WTC11 (cell line): ENCODE data around the gene EME2. TPM values are rescaled to one million over a fixed set of nuclear protein-coding genes. Genes with fewer than 3 reads are reported as not detected.

Experiments
- ATAC-seq: fragments of 200-7000 bp; cut with Tn5 transposase; 2 replicates; pipeline ENCODE4 v1.10.0; 2021; ENCODE audit warnings: mild to moderate bottlenecking, moderate library complexity
- CTCF ChIA-PET: fragments of 300-600 bp; sonication (Branson Sonifier 250); formaldehyde crosslinking; loops from one replicate; lab custom pipeline; 2021; ENCODE audit warnings: antibody characterized with exemption; lab: Charles Lee
- POLR2A ChIA-PET: fragments of 350-600 bp; sonication (Branson Sonifier 250); formaldehyde crosslinking; loops from one replicate; lab custom pipeline; 2021; ENCODE audit warnings: antibody characterized with exemption; lab: Charles Lee
- DNase-seq: peaks from one replicate; pipeline ENCODE4 v3.0.0; 2021; ENCODE audit warnings: low spot score
- H3K27ac Mint-ChIP-seq: 2 replicates; pipeline ENCODE4 v1.8.0; 2021; ENCODE audit warnings: mixed read lengths
- H3K27me3 Mint-ChIP-seq: 2 replicates; pipeline ENCODE4 v1.8.0; 2021; ENCODE audit warnings: low read depth, mild to moderate bottlenecking, moderate library complexity, mixed read lengths
- H3K36me3 Mint-ChIP-seq: 2 replicates; pipeline ENCODE4 v1.8.0; 2021; ENCODE audit warnings: mixed read lengths
- H3K4me1 Mint-ChIP-seq: 2 replicates; pipeline ENCODE4 v1.8.0; 2022; ENCODE audit warnings: mixed read lengths
- H3K4me3 Mint-ChIP-seq: 2 replicates; pipeline ENCODE4 v1.8.0; 2021; ENCODE audit warnings: mild to moderate bottlenecking, moderate library complexity, mixed read lengths
- H3K9me3 Mint-ChIP-seq: 2 replicates; pipeline ENCODE4 v1.8.0; 2021; ENCODE audit warnings: mixed read lengths
- AFF4 ChIP-seq: sonication (generic); formaldehyde crosslinking; IDR thresholded peaks from 2 replicates; pipeline ENCODE4 v1.8.1; 2023; ENCODE audit warnings: mild to moderate bottlenecking, missing genetic modification reagents, borderline replicate concordance
- E2F1 ChIP-seq: sonication (generic); formaldehyde crosslinking; IDR thresholded peaks from 2 replicates; pipeline ENCODE4 v1.8.0; 2022; ENCODE audit warnings: mild to moderate bottlenecking, missing genetic modification reagents
- FOXK1 ChIP-seq: sonication (generic); formaldehyde crosslinking; IDR thresholded peaks from 2 replicates; pipeline ENCODE4 v1.8.0; 2022; ENCODE audit warnings: mild to moderate bottlenecking, moderate library complexity, missing genetic modification reagents
- FOXP1 ChIP-seq: sonication (generic); formaldehyde crosslinking; IDR thresholded peaks from 2 replicates; pipeline ENCODE4 v1.8.0; 2022; ENCODE audit warnings: missing genetic modification reagents, mild to moderate bottlenecking, moderate library complexity, borderline replicate concordance
- HMGA2 ChIP-seq: fragments of 250-450 bp; sonication (Bioruptor Pico); IDR thresholded peaks from 2 replicates; pipeline ENCODE4 v1.4.0; 2021; ENCODE audit warnings: mild to moderate bottlenecking, moderate library complexity
- HMGXB4 ChIP-seq: sonication (generic); formaldehyde crosslinking; IDR thresholded peaks from 2 replicates; pipeline ENCODE4 v1.8.1; 2023; ENCODE audit warnings: mild to moderate bottlenecking, moderate library complexity, missing genetic modification reagents
- JAZF1 ChIP-seq: fragments of 250-450 bp; sonication (Bioruptor Pico); IDR thresholded peaks from 2 replicates; pipeline ENCODE4 v1.9.0; 2021; ENCODE audit warnings: moderate library complexity, mild to moderate bottlenecking, inconsistent platforms
- NFYB ChIP-seq: sonication (generic); formaldehyde crosslinking; conservative IDR thresholded peaks from 2 replicates; pipeline ENCODE4 v1.8.0; 2022; ENCODE audit warnings: low read depth, missing genetic modification reagents
- PRRX2 ChIP-seq: fragments of 250-450 bp; sonication (Bioruptor Pico); IDR thresholded peaks from 2 replicates; pipeline ENCODE4 v1.8.0; 2021; ENCODE audit warnings: mild to moderate bottlenecking
- SMAD3 ChIP-seq: sonication (generic); formaldehyde crosslinking; IDR thresholded peaks from 2 replicates; pipeline ENCODE4 v1.8.0; 2022; ENCODE audit warnings: missing genetic modification reagents, mild to moderate bottlenecking, borderline replicate concordance
- SOX15 ChIP-seq: fragments of 250-450 bp; sonication (Bioruptor Pico); IDR thresholded peaks from 2 replicates; pipeline ENCODE4 v1.9.0; 2021; ENCODE audit warnings: mild to moderate bottlenecking
- SP1 ChIP-seq: sonication (generic); formaldehyde crosslinking; conservative IDR thresholded peaks from 2 replicates; pipeline ENCODE4 v1.8.1; 2022; ENCODE audit warnings: missing genetic modification reagents
- TEAD1 ChIP-seq: sonication (generic); formaldehyde crosslinking; IDR thresholded peaks from 2 replicates; pipeline ENCODE4 v1.8.0; 2022; ENCODE audit warnings: mild to moderate bottlenecking, missing genetic modification reagents
- TP53 ChIP-seq: sonication (generic); formaldehyde crosslinking; IDR thresholded peaks from 2 replicates; pipeline ENCODE4 v1.8.1; 2023; ENCODE audit warnings: mild to moderate bottlenecking, missing genetic modification reagents
- ZBTB21 ChIP-seq: sonication (generic); formaldehyde crosslinking; IDR thresholded peaks from 2 replicates; pipeline ENCODE4 v1.8.1; 2023; ENCODE audit warnings: mild to moderate bottlenecking, missing genetic modification reagents, borderline replicate concordance
- ZNF121 ChIP-seq: sonication (generic); formaldehyde crosslinking; IDR thresholded peaks from 2 replicates; pipeline ENCODE4 v1.8.0; 2023; ENCODE audit warnings: missing genetic modification reagents
- ZNF416 ChIP-seq: fragments of 250-450 bp; sonication (Bioruptor Pico); IDR thresholded peaks from 2 replicates; pipeline ENCODE4 v1.9.0; 2021; ENCODE audit warnings: mild to moderate bottlenecking, inconsistent platforms
- ZNF423 ChIP-seq: fragments of 250-450 bp; sonication (Bioruptor Pico); IDR thresholded peaks from 2 replicates; pipeline ENCODE4 v2.1.2; 2022; ENCODE audit warnings: mild to moderate bottlenecking, moderate library complexity
- total RNA-seq: library from RNA; stranded (reverse); gene quantifications from 3 replicates; pipeline ENCODE4 v1.2.3, GENCODE V29; 2021
- TF ChIP-seq, protein P1 (sequence below): sonication (generic); formaldehyde crosslinking; IDR thresholded peaks from 2 replicates; pipeline ENCODE4 v1.8.0; 2022; ENCODE audit warnings: mild to moderate bottlenecking, missing genetic modification reagents
- TF ChIP-seq, protein P2 (sequence below): fragments of 250-450 bp; sonication (Bioruptor Pico); IDR thresholded peaks from 2 replicates; pipeline ENCODE4 v1.8.0; 2021; ENCODE audit warnings: mild to moderate bottlenecking
- TF ChIP-seq, protein P3 (sequence below): sonication (generic); formaldehyde crosslinking; IDR thresholded peaks from 2 replicates; pipeline ENCODE4 v1.8.0; 2022; ENCODE audit warnings: missing genetic modification reagents
- TF ChIP-seq, protein P4 (sequence below): sonication (generic); formaldehyde crosslinking; IDR thresholded peaks from 2 replicates; pipeline ENCODE4 v1.8.1; 2022; ENCODE audit warnings: mild to moderate bottlenecking, missing genetic modification reagents, moderate library complexity, borderline replicate concordance

Gene EME2
- total RNA-seq, 1 experiment from 2014 or later, result 23.2 TPM

DNA sequence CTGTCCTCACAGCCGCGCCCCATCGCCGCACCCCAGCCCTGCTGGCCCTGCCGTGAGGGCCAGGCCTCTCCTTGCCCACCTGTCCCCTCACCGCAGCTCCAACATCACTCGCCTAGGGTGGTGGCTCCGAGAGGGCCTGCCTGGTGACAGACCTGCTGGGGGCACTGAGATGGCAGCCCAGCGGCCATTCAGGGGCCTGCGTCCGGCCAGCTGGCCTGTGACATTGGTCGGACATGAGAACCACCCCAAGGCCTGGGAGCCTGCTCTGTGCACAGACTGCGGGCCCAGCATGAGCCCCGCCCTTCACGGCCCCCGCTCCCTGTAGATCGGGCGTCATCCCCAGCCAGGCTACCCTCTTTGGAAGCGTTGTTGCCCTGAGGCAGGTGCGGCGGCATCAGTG lies 13.1 kb upstream of the EME2 start (continued):
- no peak for TF ChIP-seq E2F1 (CRISPR knock-in tag)
- TF ChIP-seq, protein P1, sequence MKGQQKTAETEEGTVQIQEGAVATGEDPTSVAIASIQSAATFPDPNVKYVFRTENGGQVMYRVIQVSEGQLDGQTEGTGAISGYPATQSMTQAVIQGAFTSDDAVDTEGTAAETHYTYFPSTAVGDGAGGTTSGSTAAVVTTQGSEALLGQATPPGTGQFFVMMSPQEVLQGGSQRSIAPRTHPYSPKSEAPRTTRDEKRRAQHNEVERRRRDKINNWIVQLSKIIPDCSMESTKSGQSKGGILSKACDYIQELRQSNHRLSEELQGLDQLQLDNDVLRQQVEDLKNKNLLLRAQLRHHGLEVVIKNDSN (CRISPR knock-in tag), result no peak
- TF ChIP-seq TP53 (CRISPR knock-in tag), result no peak
- no peak for TF ChIP-seq ZNF121
- no peak for TF ChIP-seq ZNF416 (CRISPR knock-in tag)
- no peak for TF ChIP-seq FOXK1
- no peak for TF ChIP-seq ZBTB21 (CRISPR knock-in tag)
- no peak for TF ChIP-seq SOX15
- TF ChIP-seq, protein P2, sequence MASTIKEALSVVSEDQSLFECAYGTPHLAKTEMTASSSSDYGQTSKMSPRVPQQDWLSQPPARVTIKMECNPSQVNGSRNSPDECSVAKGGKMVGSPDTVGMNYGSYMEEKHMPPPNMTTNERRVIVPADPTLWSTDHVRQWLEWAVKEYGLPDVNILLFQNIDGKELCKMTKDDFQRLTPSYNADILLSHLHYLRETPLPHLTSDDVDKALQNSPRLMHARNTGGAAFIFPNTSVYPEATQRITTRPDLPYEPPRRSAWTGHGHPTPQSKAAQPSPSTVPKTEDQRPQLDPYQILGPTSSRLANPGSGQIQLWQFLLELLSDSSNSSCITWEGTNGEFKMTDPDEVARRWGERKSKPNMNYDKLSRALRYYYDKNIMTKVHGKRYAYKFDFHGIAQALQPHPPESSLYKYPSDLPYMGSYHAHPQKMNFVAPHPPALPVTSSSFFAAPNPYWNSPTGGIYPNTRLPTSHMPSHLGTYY (CRISPR knock-in tag), result no peak
- TF ChIP-seq, protein P3, sequence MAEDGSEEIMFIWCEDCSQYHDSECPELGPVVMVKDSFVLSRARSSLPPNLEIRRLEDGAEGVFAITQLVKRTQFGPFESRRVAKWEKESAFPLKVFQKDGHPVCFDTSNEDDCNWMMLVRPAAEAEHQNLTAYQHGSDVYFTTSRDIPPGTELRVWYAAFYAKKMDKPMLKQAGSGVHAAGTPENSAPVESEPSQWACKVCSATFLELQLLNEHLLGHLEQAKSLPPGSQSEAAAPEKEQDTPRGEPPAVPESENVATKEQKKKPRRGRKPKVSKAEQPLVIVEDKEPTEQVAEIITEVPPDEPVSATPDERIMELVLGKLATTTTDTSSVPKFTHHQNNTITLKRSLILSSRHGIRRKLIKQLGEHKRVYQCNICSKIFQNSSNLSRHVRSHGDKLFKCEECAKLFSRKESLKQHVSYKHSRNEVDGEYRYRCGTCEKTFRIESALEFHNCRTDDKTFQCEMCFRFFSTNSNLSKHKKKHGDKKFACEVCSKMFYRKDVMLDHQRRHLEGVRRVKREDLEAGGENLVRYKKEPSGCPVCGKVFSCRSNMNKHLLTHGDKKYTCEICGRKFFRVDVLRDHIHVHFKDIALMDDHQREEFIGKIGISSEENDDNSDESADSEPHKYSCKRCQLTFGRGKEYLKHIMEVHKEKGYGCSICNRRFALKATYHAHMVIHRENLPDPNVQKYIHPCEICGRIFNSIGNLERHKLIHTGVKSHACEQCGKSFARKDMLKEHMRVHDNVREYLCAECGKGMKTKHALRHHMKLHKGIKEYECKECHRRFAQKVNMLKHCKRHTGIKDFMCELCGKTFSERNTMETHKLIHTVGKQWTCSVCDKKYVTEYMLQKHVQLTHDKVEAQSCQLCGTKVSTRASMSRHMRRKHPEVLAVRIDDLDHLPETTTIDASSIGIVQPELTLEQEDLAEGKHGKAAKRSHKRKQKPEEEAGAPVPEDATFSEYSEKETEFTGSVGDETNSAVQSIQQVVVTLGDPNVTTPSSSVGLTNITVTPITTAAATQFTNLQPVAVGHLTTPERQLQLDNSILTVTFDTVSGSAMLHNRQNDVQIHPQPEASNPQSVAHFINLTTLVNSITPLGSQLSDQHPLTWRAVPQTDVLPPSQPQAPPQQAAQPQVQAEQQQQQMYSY (CRISPR knock-in tag), result no peak
- TF ChIP-seq, all 79 proteins: peak for 0

DNA sequence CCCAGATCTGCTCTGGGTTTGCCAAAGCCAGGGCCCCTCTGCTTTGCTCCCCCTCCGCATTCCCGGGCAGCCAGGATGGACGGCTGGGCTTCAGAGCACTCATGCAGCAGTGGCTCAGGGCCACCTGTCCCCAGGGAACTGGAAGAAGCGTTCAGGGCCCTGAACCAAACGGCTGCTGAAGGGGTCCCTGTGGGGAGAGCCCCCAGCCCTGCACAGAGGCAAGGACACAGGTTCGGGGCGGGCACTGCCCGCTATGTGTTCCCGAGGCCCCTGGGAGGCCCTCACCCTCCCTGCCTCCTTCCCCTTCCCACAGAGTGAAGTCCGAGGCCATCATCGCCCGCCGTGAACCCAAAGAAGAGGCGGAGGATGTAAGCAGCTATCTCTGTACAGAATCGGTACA lies 11.7 kb upstream of the EME2 start:
- Mint-ChIP-seq H3K27ac (no peak overlapping the region), H3K4me3 (no peak overlapping the region), H3K4me1 (no peaks in the 10 kb centered on the region), H3K27me3 (no peaks in the 10 kb centered on the region), H3K36me3 (no peaks in the 10 kb centered on the region; the same call in 1 of the 2 replicates), H3K9me3 (no peaks in the 10 kb centered on the region)
- no peak for ATAC-seq
- ChIA-PET CTCF (no interaction called here), POLR2A (no interaction called here)
- DNase-seq, result no peak
- no peak for TF ChIP-seq TEAD1 (CRISPR knock-in tag)
- no peak for TF ChIP-seq JAZF1 (CRISPR knock-in tag)
- TF ChIP-seq FOXP1 (CRISPR knock-in tag), result no peak
- no peak for TF ChIP-seq ZBTB21 (CRISPR knock-in tag)
- TF ChIP-seq SOX15, result no peak
- no peak for TF ChIP-seq PRRX2 (CRISPR knock-in tag)
- no peak for TF ChIP-seq NFYB (CRISPR knock-in tag)
- TF ChIP-seq ZNF423, result no peak
- TF ChIP-seq SMAD3 (CRISPR knock-in tag), result no peak
- no peak for TF ChIP-seq HMGXB4 (CRISPR knock-in tag)
- TF ChIP-seq SP1 (CRISPR knock-in tag), result no peak
- TF ChIP-seq, protein P4, sequence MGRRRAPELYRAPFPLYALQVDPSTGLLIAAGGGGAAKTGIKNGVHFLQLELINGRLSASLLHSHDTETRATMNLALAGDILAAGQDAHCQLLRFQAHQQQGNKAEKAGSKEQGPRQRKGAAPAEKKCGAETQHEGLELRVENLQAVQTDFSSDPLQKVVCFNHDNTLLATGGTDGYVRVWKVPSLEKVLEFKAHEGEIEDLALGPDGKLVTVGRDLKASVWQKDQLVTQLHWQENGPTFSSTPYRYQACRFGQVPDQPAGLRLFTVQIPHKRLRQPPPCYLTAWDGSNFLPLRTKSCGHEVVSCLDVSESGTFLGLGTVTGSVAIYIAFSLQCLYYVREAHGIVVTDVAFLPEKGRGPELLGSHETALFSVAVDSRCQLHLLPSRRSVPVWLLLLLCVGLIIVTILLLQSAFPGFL (CRISPR knock-in tag), result no peak
- TF ChIP-seq ZNF416 (CRISPR knock-in tag), result no peak
- TF ChIP-seq AFF4 (CRISPR knock-in tag), result no peak
- TF ChIP-seq HMGA2 (CRISPR knock-in tag), result no peak
